HepG2 (cell line): ENCODE data around the gene DTD2. TPM values are rescaled to one million over a fixed set of nuclear protein-coding genes. Genes with fewer than 3 reads are reported as not detected.

Source experiments
- ATF7 ChIP-seq, 2 experiments: fragments of 450-650 bp in 1 of 2; sonication (generic) in 1 of 2; formaldehyde crosslinking in 1 of 2; IDR thresholded peaks; 2 replicates each; pipeline versions ENCODE4 v1.4.0 to v1.6.1; 2016 to 2020; ENCODE audit warnings: antibody characterized with exemption in 1 of 2, mild to moderate bottlenecking in 1 of 2, missing genetic modification reagents in 1 of 2
- CBX1 ChIP-seq: IDR thresholded peaks from one replicate; pipeline ENCODE4 v1.6.1; 2016; ENCODE audit warnings: antibody characterized with exemption, low read depth
- CHCHD3 ChIP-seq: sonication (generic); formaldehyde crosslinking; IDR thresholded peaks from 2 replicates; pipeline ENCODE4 v1.8.0; 2022; ENCODE audit warnings: mild to moderate bottlenecking, missing genetic modification reagents, moderate library complexity
- GABPB1 ChIP-seq: IDR thresholded peaks from 2 replicates; pipeline ENCODE4 v1.6.1; 2016; ENCODE audit warnings: mild to moderate bottlenecking, missing genetic modification reagents, moderate library complexity, missing compliant biosample characterization
- PREB ChIP-seq: sonication (generic); formaldehyde crosslinking; IDR thresholded peaks from 2 replicates; pipeline ENCODE4 v1.4.0; 2020; ENCODE audit warnings: missing genetic modification reagents
- RARA ChIP-seq: IDR thresholded peaks from 2 replicates; pipeline ENCODE4 v1.6.1; 2016; ENCODE audit warnings: missing genetic modification reagents, missing compliant biosample characterization
- RCOR2 ChIP-seq: IDR thresholded peaks from 2 replicates; pipeline ENCODE4 v1.6.1; 2016; ENCODE audit warnings: missing biosample characterization, missing genetic modification reagents
- SOX13 ChIP-seq, 3 experiments: fragments of 450-650 bp in 1 of 3; sonication (generic) in 1 of 3; formaldehyde crosslinking in 1 of 3; IDR thresholded peaks in 2 of 3; conservative IDR thresholded peaks in 1 of 3; 2 replicates each; pipeline versions ENCODE4 v1.5.0 to v1.6.1; 2016 to 2020; ENCODE audit warnings: antibody characterized with exemption in 1 of 3, mild to moderate bottlenecking in 1 of 3, missing compliant biosample characterization in 1 of 3, missing genetic modification reagents in 1 of 3, moderate library complexity in 1 of 3
- ZFP91 ChIP-seq: sonication (generic); formaldehyde crosslinking; IDR thresholded peaks from 2 replicates; pipeline ENCODE4 v1.9.0; 2022; ENCODE audit warnings: missing genetic modification reagents, mild to moderate bottlenecking, borderline replicate concordance
- ZNF142 ChIP-seq: sonication (generic); formaldehyde crosslinking; IDR thresholded peaks from 2 replicates; pipeline ENCODE4 v1.4.0; 2020; ENCODE audit warnings: missing genetic modification reagents
- ZNF253 ChIP-seq: sonication (generic); formaldehyde crosslinking; IDR thresholded peaks from 2 replicates; pipeline ENCODE4 v1.8.0; 2022; ENCODE audit warnings: mild to moderate bottlenecking, missing genetic modification reagents, borderline replicate concordance
- ZNF317 ChIP-seq: sonication (generic); formaldehyde crosslinking; IDR thresholded peaks from 2 replicates; pipeline ENCODE4 v1.5.0; 2020; ENCODE audit warnings: mild to moderate bottlenecking, missing genetic modification reagents
- ZNF550 ChIP-seq: sonication (generic); formaldehyde crosslinking; IDR thresholded peaks from 2 replicates; pipeline ENCODE4 v1.4.0; 2020; ENCODE audit warnings: mild to moderate bottlenecking, missing genetic modification reagents, borderline replicate concordance
- ZNF614 ChIP-seq: IDR thresholded peaks from 2 replicates; pipeline ENCODE4 v1.6.1; 2018; ENCODE audit warnings: missing biosample characterization, missing genetic modification reagents, inconsistent platforms, borderline replicate concordance
- ZNF720 ChIP-seq: sonication (generic); formaldehyde crosslinking; IDR thresholded peaks from 2 replicates; pipeline ENCODE4 v1.4.0; 2020; ENCODE audit warnings: missing genetic modification reagents
- ZNF788 ChIP-seq: sonication (generic); formaldehyde crosslinking; IDR thresholded peaks from 2 replicates; pipeline ENCODE4 v1.5.0; 2020; ENCODE audit warnings: mild to moderate bottlenecking, missing genetic modification reagents, borderline replicate concordance
- polyA plus RNA-seq, 8 experiments: library from polyadenylated mRNA; depleted of rRNA in 3 of 8; stranded (reverse) in 7 of 8; unstranded in 1 of 8; fragments of >200 nt; fragmentation: Illumina TruSeq in 4 of 8; extraction: Trizol in 4 of 8; gene quantifications; 2 replicates each; pipeline versions ENCODE4 v1.2.1 to v1.2.3, GENCODE V29; 2011 to 2016; ENCODE audit warnings: low read depth in 4 of 8, missing spikeins in 1 of 8, mixed read lengths in 1 of 8; ENCODE audit not compliant: insufficient read depth in 1 of 8
- total RNA-seq, 5 experiments: library from RNA; depleted of rRNA; stranded (reverse); fragments of >200 nt; fragmentation: Illumina TruSeq; extraction: Trizol; gene quantifications; 2 replicates each; pipeline ENCODE4 v1.2.3, GENCODE V29; 2016; ENCODE audit warnings: low read depth in 1 of 5

The DTD2 gene
- total and polyA plus RNA-seq, 2 of the 13 experiments (the other 11 are each of a cell fraction or from before 2014, with no cell fraction given), result 22.3 to 49.8 TPM

GRCh38 chr14:31420319-31421111 is 36.8 kb downstream of the DTD2 start, which contains the start of gene HEATR5A (continued):
- TF ChIP-seq ZNF788 (CRISPR knock-in tag) (peak; percentile 99), ZNF614 (CRISPR knock-in tag) (peak; percentile 97), SOX13 (IDR thresholded peaks at IDR 0.05) (peak; percentile 73), SOX13 (CRISPR knock-in tag; conservative IDR thresholded peaks at IDR 0.05 in 1 of 2, IDR thresholded peaks at IDR 0.05 in 1 of 2) (peak; percentile 83 to 98), ATF7 (IDR thresholded peaks at IDR 0.05) (no peak), ATF7 (CRISPR knock-in tag; IDR thresholded peaks at IDR 0.05) (peak; percentile 95), CHCHD3 (CRISPR knock-in tag) (peak; percentile 91), ZNF253 (no peak; the same call in 1 of the 2 replicates), RARA (CRISPR knock-in tag) (peak; percentile 78), ZNF142 (peak; percentile 95), RCOR2 (CRISPR knock-in tag) (peak; percentile 93), ZFP91 (CRISPR knock-in tag) (peak; percentile 99), CBX1 (peak; percentile 98), ZNF720 (CRISPR knock-in tag) (peak; percentile 75; the same call in 1 of the 2 replicates), ZNF317 (CRISPR knock-in tag) (peak; percentile 93), PREB (peak; percentile 79; the same call in 1 of the 2 replicates), GABPB1 (CRISPR knock-in tag) (peak; percentile 95), ZNF550 (CRISPR knock-in tag) (peak; percentile 99)
